ENCODE results near the gene DNAI2.

The DNAI2 gene

DNA sequence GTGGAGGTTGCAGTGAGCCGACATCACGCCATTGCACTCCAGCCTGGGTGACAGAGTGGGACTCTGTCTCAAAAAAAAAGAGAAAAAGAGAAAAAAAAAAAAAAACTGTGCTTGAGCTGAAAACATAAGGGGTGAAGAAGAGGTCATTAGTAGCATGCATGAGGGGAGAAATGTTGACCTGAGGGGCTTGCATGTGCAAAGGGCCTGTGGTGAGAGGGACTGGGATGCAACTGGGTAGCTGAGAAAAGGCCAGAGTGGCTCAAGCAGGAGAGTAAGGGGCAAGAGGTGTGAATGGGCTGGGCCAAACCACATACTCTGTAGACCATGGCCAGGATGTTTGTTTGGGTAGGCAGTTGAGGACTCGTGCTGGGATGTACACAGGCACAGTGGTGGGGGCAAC lies 55.3 kb downstream of the DNAI2 start:
- Histone ChIP-seq H3K4me3 (ENCODE audit: low read depth, low read length) (no peak overlapping the region), H3K9me3 (ENCODE audit: control insufficient read depth, insufficient read depth, low read depth, low read length) (no peaks in the 10 kb centered on the region), H3K27ac (ENCODE audit: extremely low read depth, low read depth, low read length) (no peak overlapping the region), H3K36me3 (ENCODE audit: control insufficient read depth in 2 of 2, insufficient read depth in 1 of 2, low read length in 2 of 2) (no peaks in the 10 kb centered on the region), H3K4me1 (ENCODE audit: control insufficient read depth, insufficient read depth, low read length) (no peaks in the 10 kb centered on the region)
- ChIA-PET POLR2A (interaction anchor here (0.7 kb wide), 1 partner anchor 26 kb away, joined by 3 read pairs; no protein-coding TSS in a partner anchor), CTCF (interaction anchor here (1.6 kb wide), 2 partner anchors 32 to 39 kb away, joined by 3 to 6 read pairs; partner anchors contain the start of gene BTBD17)
- TF ChIP-seq MYNN (tag by site-specific recombination; IDR thresholded peaks at IDR 0.05; ENCODE audit: borderline replicate concordance) (no peak), ZNF623 (tag by site-specific recombination; IDR thresholded peaks at IDR 0.05) (peak; percentile 93), BCL11B (tag by site-specific recombination; IDR thresholded peaks at IDR 0.05; ENCODE audit: low read depth) (no peak), SETDB1 (IDR thresholded peaks at IDR 0.05; ENCODE audit: insufficient read length, low read length) (no peak)

GRCh38 chr17:74330446-74330845 lies 56.4 kb downstream of the DNAI2 start:
- H3K4me3 ChIP-seq (ENCODE audit: low read depth, low read length) = no peak overlapping the region
- H3K4me1 ChIP-seq (ENCODE audit: control insufficient read depth, insufficient read depth, low read length) = no peaks in the 10 kb centered on the region
- H3K9me3 ChIP-seq (ENCODE audit: control insufficient read depth, insufficient read depth, low read depth, low read length) = no peaks in the 10 kb centered on the region
- TF ChIP-seq ZIC2 (tag by site-specific recombination; IDR thresholded peaks at IDR 0.05) = no peak
- no peak for TF ChIP-seq ZNF18 (tag by site-specific recombination; IDR thresholded peaks at IDR 0.05)
- TF ChIP-seq, protein P1, sequence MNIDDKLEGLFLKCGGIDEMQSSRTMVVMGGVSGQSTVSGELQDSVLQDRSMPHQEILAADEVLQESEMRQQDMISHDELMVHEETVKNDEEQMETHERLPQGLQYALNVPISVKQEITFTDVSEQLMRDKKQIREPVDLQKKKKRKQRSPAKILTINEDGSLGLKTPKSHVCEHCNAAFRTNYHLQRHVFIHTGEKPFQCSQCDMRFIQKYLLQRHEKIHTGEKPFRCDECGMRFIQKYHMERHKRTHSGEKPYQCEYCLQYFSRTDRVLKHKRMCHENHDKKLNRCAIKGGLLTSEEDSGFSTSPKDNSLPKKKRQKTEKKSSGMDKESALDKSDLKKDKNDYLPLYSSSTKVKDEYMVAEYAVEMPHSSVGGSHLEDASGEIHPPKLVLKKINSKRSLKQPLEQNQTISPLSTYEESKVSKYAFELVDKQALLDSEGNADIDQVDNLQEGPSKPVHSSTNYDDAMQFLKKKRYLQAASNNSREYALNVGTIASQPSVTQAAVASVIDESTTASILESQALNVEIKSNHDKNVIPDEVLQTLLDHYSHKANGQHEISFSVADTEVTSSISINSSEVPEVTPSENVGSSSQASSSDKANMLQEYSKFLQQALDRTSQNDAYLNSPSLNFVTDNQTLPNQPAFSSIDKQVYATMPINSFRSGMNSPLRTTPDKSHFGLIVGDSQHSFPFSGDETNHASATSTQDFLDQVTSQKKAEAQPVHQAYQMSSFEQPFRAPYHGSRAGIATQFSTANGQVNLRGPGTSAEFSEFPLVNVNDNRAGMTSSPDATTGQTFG (tag by site-specific recombination; IDR thresholded peaks at IDR 0.05; ENCODE audit: borderline replicate concordance) = no peak
- no peak for TF ChIP-seq ZNF549 (tag by site-specific recombination; IDR thresholded peaks at IDR 0.05)
- no peak for TF ChIP-seq KLF16 (tag by site-specific recombination; IDR thresholded peaks at IDR 0.05)
- no peak for TF ChIP-seq ZNF10 (tag by site-specific recombination; IDR thresholded peaks at IDR 0.05)
- no peak for TF ChIP-seq GLIS2 (tag by site-specific recombination; IDR thresholded peaks at IDR 0.05)
- TF ChIP-seq ZNF560 (tag by site-specific recombination; IDR thresholded peaks at IDR 0.05; ENCODE audit: borderline replicate concordance) = no peak
- no peak for TF ChIP-seq ZNF571 (tag by site-specific recombination; IDR thresholded peaks at IDR 0.05)
- POLR2A ChIA-PET = no interaction called here
- no peaks in the 10 kb centered on the region for H3K36me3 ChIP-seq (ENCODE audit: control insufficient read depth in 2 of 2, insufficient read depth in 1 of 2, low read length in 2 of 2)
- H3K27ac ChIP-seq (ENCODE audit: extremely low read depth, low read depth, low read length) = no peak overlapping the region
- CTCF ChIA-PET = interaction anchor here (0.6 to 1.2 kb wide), 2 partner anchors 30 to 50 kb away, joined by 4 read pairs; no protein-coding TSS in a partner anchor

GRCh38 chr17:74332017-74332650 lies 58.1 kb downstream of the DNAI2 start:
- ChIA-PET CTCF (no interaction called here), POLR2A (interaction anchor here (1.2 kb wide), 1 partner anchor 11 kb away, joined by 4 read pairs; no protein-coding TSS in a partner anchor)
- no peak for TF ChIP-seq ZNF488 (tag by site-specific recombination; IDR thresholded peaks at IDR 0.05)
- TF ChIP-seq ZSCAN4 (tag by site-specific recombination; IDR thresholded peaks at IDR 0.05) = peak; percentile 79

More at GRCh38 chr17:74332017-74332650, 58.1 kb downstream of the DNAI2 start:
- Histone ChIP-seq H3K4me1 (ENCODE audit: control insufficient read depth, insufficient read depth, low read length) (no peaks in the 10 kb centered on the region), H3K36me3 (ENCODE audit: control insufficient read depth in 2 of 2, insufficient read depth in 1 of 2, low read length in 2 of 2) (no peaks in the 10 kb centered on the region), H3K4me3 (ENCODE audit: low read depth, low read length) (no peak overlapping the region), H3K27ac (ENCODE audit: extremely low read depth, low read depth, low read length) (no peak overlapping the region), H3K9me3 (ENCODE audit: control insufficient read depth, insufficient read depth, low read depth, low read length) (no peaks in the 10 kb centered on the region)
